KMS-11 (cell line): ENCODE measurements around the gene MAP3K15.

Source experiments
- H2AFZ ChIP-seq: fragments of 200-600 bp; sonication (generic); 2 replicates; pipeline ENCODE4 v1.6.1; 2016; ENCODE audit warnings: antibody characterized with exemption, mixed run types, low read depth
- H3K27ac ChIP-seq: fragments of 200-600 bp; sonication (generic); 2 replicates; pipeline ENCODE4 v1.6.1; 2016; ENCODE audit warnings: mild to moderate bottlenecking, mixed run types
- H3K27me3 ChIP-seq: fragments of 200-600 bp; sonication (generic); 2 replicates; pipeline ENCODE4 v1.6.1; 2017; ENCODE audit warnings: mild to moderate bottlenecking, low read depth, mixed run types, moderate library complexity; ENCODE audit not compliant: insufficient read depth
- H3K36me3 ChIP-seq: fragments of 200-600 bp; sonication (generic); 2 replicates; pipeline ENCODE4 v1.6.1; 2017; ENCODE audit warnings: mild to moderate bottlenecking, mixed run types; ENCODE audit not compliant: insufficient read depth
- H3K4me1 ChIP-seq: fragments of 200-600 bp; sonication (generic); 2 replicates; pipeline ENCODE4 v1.6.1; 2016; ENCODE audit warnings: mild to moderate bottlenecking, low read depth, mixed run types; ENCODE audit not compliant: poor library complexity, severe bottlenecking
- H3K4me2 ChIP-seq: fragments of 200-600 bp; sonication (generic); 2 replicates; pipeline ENCODE4 v1.7.0; 2016; ENCODE audit warnings: mild to moderate bottlenecking, mixed run types
- H3K4me3 ChIP-seq: fragments of 200-600 bp; sonication (generic); IDR thresholded peaks from 2 replicates; pipeline ENCODE4 v1.6.1; 2017; ENCODE audit warnings: low read depth, low read length, mixed read lengths; ENCODE audit not compliant: insufficient read depth
- H3K79me2 ChIP-seq: fragments of 200-600 bp; sonication (generic); 2 replicates; pipeline ENCODE4 v1.6.1; 2016; ENCODE audit warnings: low read depth, mixed run types; ENCODE audit not compliant: insufficient read depth
- H3K9ac ChIP-seq: fragments of 200-600 bp; sonication (generic); 2 replicates; pipeline ENCODE4 v1.6.1; 2016; ENCODE audit warnings: mild to moderate bottlenecking, mixed run types
- H4K20me1 ChIP-seq: fragments of 200-600 bp; sonication (generic); 2 replicates; pipeline ENCODE4 v1.6.1; 2016; ENCODE audit warnings: mild to moderate bottlenecking, mixed run types; ENCODE audit not compliant: insufficient read depth
- TF ChIP-seq, protein P1 (sequence below): fragments of 200-600 bp; sonication (generic); conservative IDR thresholded peaks from 2 replicates; pipeline ENCODE4 v1.6.1; 2017; ENCODE audit warnings: low read depth, mild to moderate bottlenecking, antibody characterized with exemption, low read length, moderate library complexity, mixed read lengths

Gene MAP3K15

DNA sequence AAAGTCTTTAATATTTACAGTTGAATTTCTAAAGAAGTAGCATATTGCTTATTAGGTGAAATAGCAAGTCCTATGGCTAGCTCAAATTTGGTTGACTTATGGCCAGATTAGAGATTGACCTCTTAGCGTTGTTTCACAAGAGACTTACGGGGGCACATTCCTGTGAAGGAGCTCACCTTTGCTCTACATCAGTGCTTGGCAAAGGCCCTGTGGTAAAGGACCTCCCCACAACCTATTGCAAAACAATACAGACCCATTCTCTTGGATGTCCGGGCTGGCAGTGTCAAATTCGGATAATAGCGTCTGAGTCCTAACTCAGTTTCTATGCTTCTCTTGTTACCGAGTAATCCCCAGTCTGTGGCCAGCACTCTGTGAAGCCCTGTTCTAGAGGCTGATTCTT is 160.7 kb downstream of the MAP3K15 start:
- H3K27ac ChIP-seq = no peak overlapping the region
- peaks cover 4% of the 10 kb centered on the region for H3K4me1 ChIP-seq
- no peaks in the 10 kb centered on the region for H4K20me1 ChIP-seq

DNA sequence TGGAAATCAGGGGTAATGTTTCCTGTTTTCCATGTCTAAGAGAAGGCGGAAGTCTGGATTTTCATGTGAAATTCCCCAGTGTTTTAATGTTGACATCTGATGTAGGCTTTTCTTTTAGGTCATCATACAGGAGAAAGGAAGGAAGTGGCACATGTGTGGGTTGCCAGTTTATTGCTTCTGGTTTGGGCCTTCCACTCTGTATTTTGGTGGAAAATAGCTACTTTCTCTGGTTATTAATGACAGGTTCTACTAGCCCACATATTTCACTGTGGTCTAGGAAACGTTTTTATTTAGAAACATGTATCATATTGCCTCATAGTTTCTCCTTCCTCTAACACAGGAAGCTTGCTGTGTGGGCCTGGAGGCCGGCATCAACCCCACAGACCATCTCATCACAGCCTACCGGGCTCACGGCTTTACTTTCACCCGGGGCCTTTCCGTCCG is 164.3 kb downstream of the MAP3K15 start:
- Histone ChIP-seq H2AFZ (no peak overlapping the region), H3K27me3 (no peaks in the 10 kb centered on the region), H3K4me1 (peaks cover 19% of the 10 kb centered on the region), H4K20me1 (no peaks in the 10 kb centered on the region), H3K27ac (no peak overlapping the region), H3K36me3 (no peaks in the 10 kb centered on the region), H3K4me3 (no peak overlapping the region), H3K4me2 (no peak overlapping the region), H3K9ac (no peak overlapping the region), H3K79me2 (peaks cover 20% of the 10 kb centered on the region; the same call in 1 of the 2 replicates)
- TF ChIP-seq, protein P1, sequence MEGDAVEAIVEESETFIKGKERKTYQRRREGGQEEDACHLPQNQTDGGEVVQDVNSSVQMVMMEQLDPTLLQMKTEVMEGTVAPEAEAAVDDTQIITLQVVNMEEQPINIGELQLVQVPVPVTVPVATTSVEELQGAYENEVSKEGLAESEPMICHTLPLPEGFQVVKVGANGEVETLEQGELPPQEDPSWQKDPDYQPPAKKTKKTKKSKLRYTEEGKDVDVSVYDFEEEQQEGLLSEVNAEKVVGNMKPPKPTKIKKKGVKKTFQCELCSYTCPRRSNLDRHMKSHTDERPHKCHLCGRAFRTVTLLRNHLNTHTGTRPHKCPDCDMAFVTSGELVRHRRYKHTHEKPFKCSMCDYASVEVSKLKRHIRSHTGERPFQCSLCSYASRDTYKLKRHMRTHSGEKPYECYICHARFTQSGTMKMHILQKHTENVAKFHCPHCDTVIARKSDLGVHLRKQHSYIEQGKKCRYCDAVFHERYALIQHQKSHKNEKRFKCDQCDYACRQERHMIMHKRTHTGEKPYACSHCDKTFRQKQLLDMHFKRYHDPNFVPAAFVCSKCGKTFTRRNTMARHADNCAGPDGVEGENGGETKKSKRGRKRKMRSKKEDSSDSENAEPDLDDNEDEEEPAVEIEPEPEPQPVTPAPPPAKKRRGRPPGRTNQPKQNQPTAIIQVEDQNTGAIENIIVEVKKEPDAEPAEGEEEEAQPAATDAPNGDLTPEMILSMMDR = no peak

More for the DNA sequence above, 160.7 kb downstream of the MAP3K15 start:
- H3K36me3 ChIP-seq = no peaks in the 10 kb centered on the region
- H3K79me2 ChIP-seq = no peaks in the 10 kb centered on the region
- TF ChIP-seq, protein P1 = no peak
- no peak overlapping the region for H3K4me2 ChIP-seq
- no peak overlapping the region for H3K9ac ChIP-seq
- H3K27me3 ChIP-seq = no peaks in the 10 kb centered on the region
- H3K4me3 ChIP-seq = no peak overlapping the region
- no peak overlapping the region for H2AFZ ChIP-seq

DNA sequence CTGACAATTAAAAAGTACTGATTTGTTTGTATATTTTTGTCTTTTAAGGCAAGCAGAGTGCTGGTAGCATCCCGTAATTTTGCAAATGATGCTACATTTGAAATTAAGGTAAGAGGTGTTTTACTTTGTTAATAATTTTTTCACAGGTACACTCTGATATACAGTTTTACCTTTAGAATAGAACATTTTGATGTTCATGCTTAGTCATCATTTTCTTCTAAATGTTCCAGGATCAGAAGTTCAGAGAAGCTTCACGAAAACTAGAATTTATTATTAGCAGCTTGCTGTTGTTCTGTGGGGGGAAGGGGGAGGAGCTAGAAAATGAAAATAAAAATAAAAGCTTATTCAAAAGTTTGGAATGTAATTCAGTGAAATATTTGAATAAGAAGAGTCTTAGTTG is 166.0 kb downstream of the MAP3K15 start:
- H3K79me2 ChIP-seq = peaks cover 37% of the 10 kb centered on the region
- no peaks in the 10 kb centered on the region for H3K36me3 ChIP-seq
- H3K4me3 ChIP-seq = no peak overlapping the region
- peaks cover 19% of the 10 kb centered on the region for H3K4me1 ChIP-seq
- H3K27ac ChIP-seq = no peak overlapping the region
- no peak overlapping the region for H2AFZ ChIP-seq
- no peak overlapping the region for H3K4me2 ChIP-seq
- no peaks in the 10 kb centered on the region for H4K20me1 ChIP-seq
- H3K9ac ChIP-seq = no peak overlapping the region
- H3K27me3 ChIP-seq = no peaks in the 10 kb centered on the region
- TF ChIP-seq, protein P1 = no peak

DNA sequence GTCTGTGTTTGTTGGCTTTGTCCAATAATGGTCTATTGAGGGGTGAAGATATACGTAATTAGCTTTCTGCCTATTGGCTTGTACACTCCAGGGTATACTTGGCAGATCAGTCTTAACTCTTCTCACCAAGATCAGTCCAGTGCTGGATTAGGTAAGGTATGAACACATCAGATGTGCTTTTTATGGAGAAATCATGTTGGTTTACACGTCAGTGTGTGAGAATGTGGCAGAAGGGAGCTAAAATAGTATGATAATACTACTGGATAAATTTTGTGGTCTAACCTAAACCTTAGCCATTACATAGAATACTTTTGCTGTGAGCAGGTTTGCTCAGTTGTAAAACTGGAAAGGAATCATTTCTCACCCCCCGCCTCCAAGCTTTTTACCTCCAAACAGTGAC is 167.4 kb downstream of the MAP3K15 start:
- peaks cover 24% of the 10 kb centered on the region for H3K4me1 ChIP-seq
- H3K36me3 ChIP-seq = no peaks in the 10 kb centered on the region
- TF ChIP-seq, protein P1 = no peak
- H3K79me2 ChIP-seq = peaks cover 40% of the 10 kb centered on the region
- H4K20me1 ChIP-seq = no peaks in the 10 kb centered on the region
- no peak overlapping the region for H2AFZ ChIP-seq
- no peak overlapping the region for H3K4me3 ChIP-seq
- no peak overlapping the region for H3K27ac ChIP-seq
- no peak overlapping the region for H3K4me2 ChIP-seq
- H3K27me3 ChIP-seq = no peaks in the 10 kb centered on the region
- no peak overlapping the region for H3K9ac ChIP-seq
